Measurements from ENCODE around the gene TRIM66. TPM values are rescaled to one million over a fixed set of nuclear protein-coding genes. Genes with fewer than 3 reads are reported as not detected.

The TRIM66 gene
- total and polyA plus RNA-seq, 2 of the 8 experiments (the other 6 are each of a cell fraction or from before 2014, with no cell fraction given): 3.1 to 3.5 TPM

GRCh38 chr11:8682303-8683114 lies at the start of gene TRIM66, which contains the start of gene RPL27A (continued):
- TF ChIP-seq POU5F1 (IDR thresholded peaks at IDR 0.05; ENCODE audit: low read depth, low read length) (no peak), POLR2AphosphoS5 (IDR thresholded peaks at IDR 0.05; ENCODE audit: low read depth, low read length) (peak; percentile 99), CHD7 (IDR thresholded peaks at IDR 0.05; ENCODE audit: insufficient replicate concordance, low read length) (no peak), SUZ12 (IDR thresholded peaks at IDR 0.05; ENCODE audit: low read length) (no peak), ATF2 (IDR thresholded peaks at IDR 0.05; ENCODE audit: low read length) (no peak; the same call in 1 of the 2 replicates), NRF1 (IDR thresholded peaks at IDR 0.05; ENCODE audit: low read depth, low read length) (no peak), MAX (IDR thresholded peaks at IDR 0.05) (no peak), SP4 (IDR thresholded peaks at IDR 0.05; ENCODE audit: low read length) (peak; percentile 52; the same call in 1 of the 2 replicates)
